Pons (tissue), 1 donor: ENCODE measurements around the gene USP30.
"Not testable (repeated sequence)": the region's sequence is repeated elsewhere in the genome, so short reads cannot be mapped to it uniquely, and the experiment has no call there.

ENCODE experiments used
- DNase-seq: peaks from one replicate; pipeline ENCODE4 v3.0.0-alpha.2; 2016; ENCODE audit warnings: low spot score

USP30 gene

GRCh38 chr12:109053382-109054123 lies 1.2 kb downstream of the USP30 start:
- DNase-seq, result peak; percentile 16

- not testable (repeated sequence) for DNase-seq
Measured at GRCh38 chr12:109054124-109054513, 1.7 kb downstream of the USP30 start.

GRCh38 chr12:109054520-109054919 lies 2.1 kb downstream of the USP30 start:
- DNase-seq, result no peak

- DNase-seq, result peak; percentile 83
Measured at GRCh38 chr12:109056891-109057290, 4.5 kb downstream of the USP30 start.

- DNase-seq, result peak; percentile 94
Measured at GRCh38 chr12:109057376-109057775, 5.0 kb downstream of the USP30 start.

GRCh38 chr12:109058773-109059172 lies 6.4 kb downstream of the USP30 start:
- no peak for DNase-seq

GRCh38 chr12:109064143-109064542 lies 11.8 kb downstream of the USP30 start:
- no peak for DNase-seq

- no peak for DNase-seq
Measured at GRCh38 chr12:109065154-109065852, 12.9 kb downstream of the USP30 start.

- DNase-seq, result no peak
Measured at GRCh38 chr12:109065853-109066193, 13.4 kb downstream of the USP30 start.

GRCh38 chr12:109069307-109070271 lies 17.2 kb downstream of the USP30 start:
- no peak for DNase-seq

GRCh38 chr12:109074866-109075265 lies 22.5 kb downstream of the USP30 start:
- no peak for DNase-seq

- no peak for DNase-seq
Measured at GRCh38 chr12:109082751-109083150, 30.4 kb downstream of the USP30 start.

- DNase-seq, result no peak
Measured at GRCh38 chr12:109084425-109084824, 32.0 kb downstream of the USP30 start.

GRCh38 chr12:109085590-109085989 lies 33.2 kb downstream of the USP30 start:
- no peak for DNase-seq

- DNase-seq, result no peak
Measured at GRCh38 chr12:109087250-109087649, 34.9 kb downstream of the USP30 start.

GRCh38 chr12:109088818-109089217 lies 36.4 kb downstream of the USP30 start:
- no peak for DNase-seq

GRCh38 chr12:109089683-109090082 lies 37.3 kb downstream of the USP30 start:
- no peak for DNase-seq

GRCh38 chr12:109092497-109093021 lies 40.2 kb downstream of the USP30 start:
- DNase-seq, result no peak

- peak; percentile 87 for DNase-seq
Measured at GRCh38 chr12:109093022-109093918, 40.9 kb downstream of the USP30 start, which contains the start of gene ALKBH2. Gene ALKBH2, minus strand, starts transcription at chr12:109093472. Its CDS starts 686 bp downstream, at chr12:109092786.

GRCh38 chr12:109097140-109097434 lies 44.7 kb downstream of the USP30 start:
- DNase-seq, result no peak
